ENCODE data around the gene KRT79.

Gene KRT79

DNA sequence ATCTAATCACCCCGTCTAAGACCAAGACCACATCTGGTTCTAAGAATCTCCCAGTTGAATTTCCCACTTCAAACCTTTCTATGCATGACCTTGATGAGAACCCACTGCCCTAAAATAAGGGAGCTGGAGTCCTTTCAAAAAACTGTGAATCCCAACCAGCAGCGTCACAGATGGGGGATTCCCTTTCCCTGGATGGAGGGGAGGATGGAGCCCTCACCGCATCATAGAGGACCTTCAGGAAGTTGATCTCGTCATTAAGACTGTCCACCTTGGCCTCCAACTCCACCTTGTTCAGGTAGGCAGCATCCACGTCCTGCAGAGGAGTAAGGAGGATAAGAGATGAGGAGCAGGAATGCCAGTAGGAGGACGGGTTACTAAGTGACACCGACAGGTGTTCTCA lies 24.9 kb downstream of the KRT79 start:
- H3K4me1 ChIP-seq (ENCODE audit: control insufficient read depth in 1 of 2, insufficient read depth in 1 of 2, low read depth in 1 of 2, low read length in 1 of 2): no peaks in the 10 kb centered on the region
- TF ChIP-seq, protein P1, sequence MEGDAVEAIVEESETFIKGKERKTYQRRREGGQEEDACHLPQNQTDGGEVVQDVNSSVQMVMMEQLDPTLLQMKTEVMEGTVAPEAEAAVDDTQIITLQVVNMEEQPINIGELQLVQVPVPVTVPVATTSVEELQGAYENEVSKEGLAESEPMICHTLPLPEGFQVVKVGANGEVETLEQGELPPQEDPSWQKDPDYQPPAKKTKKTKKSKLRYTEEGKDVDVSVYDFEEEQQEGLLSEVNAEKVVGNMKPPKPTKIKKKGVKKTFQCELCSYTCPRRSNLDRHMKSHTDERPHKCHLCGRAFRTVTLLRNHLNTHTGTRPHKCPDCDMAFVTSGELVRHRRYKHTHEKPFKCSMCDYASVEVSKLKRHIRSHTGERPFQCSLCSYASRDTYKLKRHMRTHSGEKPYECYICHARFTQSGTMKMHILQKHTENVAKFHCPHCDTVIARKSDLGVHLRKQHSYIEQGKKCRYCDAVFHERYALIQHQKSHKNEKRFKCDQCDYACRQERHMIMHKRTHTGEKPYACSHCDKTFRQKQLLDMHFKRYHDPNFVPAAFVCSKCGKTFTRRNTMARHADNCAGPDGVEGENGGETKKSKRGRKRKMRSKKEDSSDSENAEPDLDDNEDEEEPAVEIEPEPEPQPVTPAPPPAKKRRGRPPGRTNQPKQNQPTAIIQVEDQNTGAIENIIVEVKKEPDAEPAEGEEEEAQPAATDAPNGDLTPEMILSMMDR (IDR thresholded peaks at IDR 0.05): no peak
- no peak overlapping the region for H3K4me3 ChIP-seq (ENCODE audit: low read depth in 1 of 2, low read length in 1 of 2)
- no peaks in the 10 kb centered on the region for H3K36me3 ChIP-seq
- no peak overlapping the region for H3K27ac ChIP-seq
- H3K9me3 ChIP-seq: no peaks in the 10 kb centered on the region
- no peaks in the 10 kb centered on the region for H3K27me3 ChIP-seq

DNA sequence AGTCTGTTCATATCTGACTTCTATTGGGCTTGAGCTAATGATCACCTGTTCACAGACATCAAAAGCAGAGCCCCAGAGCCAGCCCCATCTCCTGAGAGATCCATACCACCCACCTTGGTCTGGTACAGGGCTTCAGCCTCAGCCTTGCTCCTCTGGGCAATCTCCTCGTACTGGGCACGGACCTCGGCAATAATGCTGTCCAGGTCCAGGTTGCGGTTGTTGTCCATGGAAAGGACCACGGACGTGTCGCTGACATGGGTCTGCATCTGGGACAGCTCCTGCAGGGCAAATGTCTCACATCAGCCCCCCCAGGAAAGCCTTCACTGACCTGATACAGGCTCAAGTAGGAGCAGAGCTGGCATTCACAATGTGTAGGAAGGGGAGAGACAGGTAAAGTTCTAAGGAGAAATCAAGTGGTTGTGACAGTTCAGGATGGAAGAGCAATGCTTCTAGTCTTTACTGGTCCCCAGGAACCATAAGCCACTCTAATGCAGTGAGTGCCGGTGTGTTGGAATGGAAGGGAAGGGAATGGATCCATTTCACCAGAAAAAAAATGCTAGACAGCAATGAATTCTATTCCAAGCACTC lies 25.4 kb downstream of the KRT79 start:
- Histone ChIP-seq H3K36me3 (no peaks in the 10 kb centered on the region), H3K4me1 (ENCODE audit: control insufficient read depth in 1 of 2, insufficient read depth in 1 of 2, low read depth in 1 of 2, low read length in 1 of 2) (no peaks in the 10 kb centered on the region), H3K27ac (no peak overlapping the region), H3K9me3 (no peaks in the 10 kb centered on the region), H3K27me3 (no peaks in the 10 kb centered on the region), H3K4me3 (ENCODE audit: low read depth in 1 of 2, low read length in 1 of 2) (no peak overlapping the region)
- TF ChIP-seq, protein P1 (IDR thresholded peaks at IDR 0.05): no peak

DNA sequence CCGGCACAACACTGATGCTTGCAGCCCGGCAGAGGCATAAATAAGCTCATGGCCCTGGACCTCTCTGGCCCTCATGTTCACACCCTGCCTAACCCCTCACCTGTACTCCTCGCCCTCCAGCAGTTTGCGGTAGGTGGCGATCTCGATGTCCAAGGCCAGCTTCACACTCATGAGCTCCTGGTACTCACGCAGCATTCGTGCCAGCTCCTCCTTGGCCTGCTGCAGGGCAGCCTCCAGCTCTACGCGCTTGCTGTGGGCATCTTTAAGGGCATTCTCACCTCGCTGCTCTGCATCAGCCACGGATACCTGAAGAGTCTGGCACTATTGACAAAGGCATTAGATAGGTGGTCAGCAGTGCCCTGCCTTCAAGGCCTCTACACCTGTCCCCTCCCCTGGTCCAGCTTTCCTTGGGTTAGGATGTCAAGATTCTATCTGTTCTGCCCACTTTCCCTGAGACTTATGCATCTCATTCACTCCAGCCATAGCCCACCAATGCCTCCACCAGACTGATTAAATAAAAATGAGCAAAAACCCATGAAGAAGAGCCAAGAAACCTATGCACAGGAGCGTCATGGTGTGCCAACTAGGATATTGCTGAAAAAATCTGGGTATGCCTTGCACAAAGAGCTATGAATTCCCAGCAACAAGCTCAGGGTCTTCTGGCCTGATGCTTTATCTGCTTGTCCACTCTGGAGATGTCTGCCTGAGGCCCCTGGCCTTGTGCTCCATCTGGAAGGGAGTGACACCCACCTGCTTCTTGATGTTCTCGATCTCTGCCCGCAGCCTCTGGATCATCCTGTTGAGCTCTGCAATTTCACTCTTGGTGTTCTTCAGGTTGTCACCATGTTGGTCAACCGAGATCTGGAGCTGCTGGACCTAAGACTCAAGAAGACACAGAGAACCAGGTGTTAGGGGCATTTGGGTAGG lies 26.3 kb downstream of the KRT79 start:
- Histone ChIP-seq H3K4me3 (ENCODE audit: low read depth in 1 of 2, low read length in 1 of 2) (no peak overlapping the region), H3K4me1 (ENCODE audit: control insufficient read depth in 1 of 2, insufficient read depth in 1 of 2, low read depth in 1 of 2, low read length in 1 of 2) (no peaks in the 10 kb centered on the region), H3K9me3 (no peaks in the 10 kb centered on the region), H3K27ac (no peak overlapping the region), H3K27me3 (no peaks in the 10 kb centered on the region), H3K36me3 (no peaks in the 10 kb centered on the region)
- TF ChIP-seq, protein P1 (IDR thresholded peaks at IDR 0.05): no peak

DNA sequence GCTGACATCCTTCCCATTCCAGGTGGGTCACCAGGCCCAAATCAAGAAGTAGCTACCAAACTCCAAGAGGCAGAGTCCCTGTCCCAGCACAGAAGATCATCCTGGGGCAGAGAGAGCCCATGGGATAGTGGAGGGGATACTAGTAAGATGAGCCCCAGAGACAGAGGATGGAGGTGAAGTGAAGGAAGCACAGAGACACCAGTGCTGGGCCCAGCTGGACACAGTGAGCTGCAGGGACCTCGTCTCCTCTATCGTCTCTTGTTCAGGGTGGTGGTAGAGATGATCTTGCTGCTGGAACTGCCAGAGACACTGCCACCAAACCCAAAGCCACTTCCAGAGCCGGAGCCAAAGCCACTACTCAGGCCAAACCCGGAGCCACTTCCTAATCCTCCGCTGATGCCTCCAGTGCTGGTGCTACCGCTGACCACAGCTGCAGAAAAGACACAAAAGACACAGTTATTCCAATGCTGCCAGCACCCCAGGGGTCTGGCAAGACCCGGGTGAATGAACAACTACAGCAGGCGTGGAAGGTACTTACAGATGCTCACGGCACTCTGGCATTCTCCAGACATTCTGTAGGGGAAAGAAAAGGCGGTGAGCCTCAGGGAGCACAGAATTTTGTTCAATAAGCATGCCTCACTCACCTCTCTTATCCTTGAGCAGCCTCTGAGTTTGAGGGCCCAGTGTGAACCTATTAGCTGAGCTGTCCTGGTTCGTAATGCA lies 27.1 kb downstream of the KRT79 start:
- no peak overlapping the region for H3K27ac ChIP-seq
- no peaks in the 10 kb centered on the region for H3K9me3 ChIP-seq
- no peaks in the 10 kb centered on the region for H3K4me1 ChIP-seq (ENCODE audit: control insufficient read depth in 1 of 2, insufficient read depth in 1 of 2, low read depth in 1 of 2, low read length in 1 of 2)
- no peak overlapping the region for H3K4me3 ChIP-seq (ENCODE audit: low read depth in 1 of 2, low read length in 1 of 2)
- no peaks in the 10 kb centered on the region for H3K27me3 ChIP-seq
- TF ChIP-seq, protein P1 (IDR thresholded peaks at IDR 0.05): no peak
- no peaks in the 10 kb centered on the region for H3K36me3 ChIP-seq

DNA sequence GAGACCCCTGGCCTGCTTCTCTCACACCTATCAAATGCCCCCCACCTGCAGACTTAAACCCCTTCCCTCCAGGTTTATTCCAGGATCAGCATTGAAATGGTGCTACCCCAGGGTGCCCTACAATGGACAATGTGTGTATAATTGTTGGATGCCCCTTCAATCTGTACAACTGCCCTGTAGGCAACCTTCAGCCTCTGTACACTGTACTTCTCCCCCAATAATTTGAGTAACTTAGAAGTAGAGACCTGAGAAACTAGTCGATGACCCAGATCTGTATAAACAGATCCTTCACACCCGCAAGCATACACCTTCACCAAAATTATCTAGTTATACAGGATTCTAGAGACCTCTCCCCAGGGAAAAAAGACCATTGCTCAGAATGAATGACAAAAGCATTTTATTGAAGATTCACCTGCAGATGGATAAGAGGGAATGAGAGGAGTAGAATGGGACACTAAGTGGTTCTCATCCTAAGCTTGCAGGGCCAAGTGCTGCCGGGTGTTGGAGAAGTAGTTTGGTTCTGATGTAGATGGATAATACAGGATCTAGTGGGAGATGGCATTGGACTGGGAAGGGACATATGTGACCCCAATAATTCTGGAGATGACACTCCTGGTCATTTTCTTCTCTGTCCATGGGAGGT lies 27.8 kb downstream of the KRT79 start:
- TF ChIP-seq, protein P1 (IDR thresholded peaks at IDR 0.05): no peak
- Histone ChIP-seq H3K4me3 (ENCODE audit: low read depth in 1 of 2, low read length in 1 of 2) (no peak overlapping the region), H3K27ac (no peak overlapping the region), H3K27me3 (no peaks in the 10 kb centered on the region), H3K9me3 (no peaks in the 10 kb centered on the region), H3K36me3 (no peaks in the 10 kb centered on the region), H3K4me1 (ENCODE audit: control insufficient read depth in 1 of 2, insufficient read depth in 1 of 2, low read depth in 1 of 2, low read length in 1 of 2) (no peaks in the 10 kb centered on the region)

Measured in neutrophil (primary cell).